Measurements from ENCODE around the gene NDUFB1. TPM values are rescaled to one million over a fixed set of nuclear protein-coding genes. Genes with fewer than 3 reads are reported as not detected.
A peak's percentile ranks its signal among the peaks of the same experiment; 100 is the strongest.

NDUFB1 gene
- total RNA-seq, 1 donor from 2014 or later = 660 TPM

DNA sequence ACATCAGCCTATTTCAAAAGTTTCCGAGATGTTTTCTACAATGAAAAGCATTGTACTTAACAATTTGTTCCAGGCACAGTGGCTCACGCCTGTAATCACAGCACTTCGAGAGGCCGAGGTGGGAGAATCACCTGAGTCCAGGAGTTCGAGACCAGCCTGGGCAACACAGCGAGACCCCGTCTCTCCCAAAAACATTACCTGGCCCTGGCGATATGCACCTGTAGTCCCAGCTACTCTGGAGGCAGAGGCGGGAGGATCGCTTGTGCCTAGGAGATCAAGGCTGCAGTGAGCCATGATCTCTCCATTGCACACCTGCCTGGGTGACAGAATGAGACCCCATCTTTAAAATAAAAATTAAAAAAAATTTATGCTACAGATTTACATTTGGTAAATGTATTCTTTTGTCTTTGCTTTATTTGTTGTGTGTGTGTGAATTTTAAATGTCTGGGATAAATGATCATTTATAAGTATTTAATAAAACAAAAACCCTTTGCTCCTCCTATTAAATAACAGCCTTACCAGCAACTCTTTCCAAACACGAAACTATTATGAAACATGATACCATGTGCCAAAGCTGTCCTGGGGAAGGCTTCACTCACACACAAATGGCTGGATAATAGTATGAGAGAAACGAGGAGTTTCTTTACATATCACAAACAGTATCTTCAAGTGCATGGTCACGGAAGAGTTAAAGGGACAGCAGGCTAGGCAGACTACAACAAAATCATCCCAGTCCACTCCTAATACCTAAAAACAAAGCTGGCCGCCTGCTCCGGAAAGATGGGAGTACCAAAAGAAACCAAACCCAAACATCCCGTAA, 16.2 kb downstream of the NDUFB1 start:
- intact Hi-C loops (cut with DNase I) = loop anchor here (10.0 kb wide), 1 partner anchor 60 kb away; the partner anchor contains the start of gene TRIP11
- peak; percentile 7 for ATAC-seq (ENCODE audit: poor library complexity)

DNA sequence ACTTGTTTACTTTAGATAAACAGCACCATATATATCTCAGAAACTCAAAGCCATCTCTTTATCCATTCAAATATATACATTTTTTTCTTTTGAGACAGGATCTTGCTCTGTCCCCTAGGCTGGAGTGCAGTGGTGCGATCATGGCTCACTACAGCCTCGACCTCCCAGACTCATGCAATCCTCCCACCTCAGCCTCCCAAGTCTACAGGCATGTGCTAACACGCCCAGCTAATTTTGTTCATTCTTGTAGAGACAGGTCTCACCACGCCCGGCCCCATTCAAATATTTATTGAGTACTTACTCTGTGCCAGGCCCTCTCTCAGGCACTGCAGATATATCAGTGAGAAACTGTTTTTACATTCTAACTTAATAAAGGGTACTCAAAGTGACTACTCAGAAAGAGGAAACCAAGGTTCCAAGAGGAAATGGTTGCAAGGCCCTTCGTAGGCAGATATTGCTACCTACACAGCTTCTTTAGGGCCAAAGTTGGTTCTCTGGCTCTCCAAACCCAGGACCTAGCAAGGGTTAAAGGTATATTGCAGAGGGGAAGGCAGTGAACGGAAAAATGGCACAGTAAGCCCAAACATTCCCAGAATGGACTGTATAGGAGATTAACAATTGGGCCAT, 18.0 kb downstream of the NDUFB1 start:
- intact Hi-C loops (cut with DNase I) = loop anchor here (10.0 kb wide), 1 partner anchor 59 kb away; the partner anchor contains the start of gene TRIP11
- no peak for DNase-seq
- no peak for ATAC-seq (ENCODE audit: poor library complexity)

More for the DNA sequence above, 16.2 kb downstream of the NDUFB1 start:
- no peak for DNase-seq

DNA sequence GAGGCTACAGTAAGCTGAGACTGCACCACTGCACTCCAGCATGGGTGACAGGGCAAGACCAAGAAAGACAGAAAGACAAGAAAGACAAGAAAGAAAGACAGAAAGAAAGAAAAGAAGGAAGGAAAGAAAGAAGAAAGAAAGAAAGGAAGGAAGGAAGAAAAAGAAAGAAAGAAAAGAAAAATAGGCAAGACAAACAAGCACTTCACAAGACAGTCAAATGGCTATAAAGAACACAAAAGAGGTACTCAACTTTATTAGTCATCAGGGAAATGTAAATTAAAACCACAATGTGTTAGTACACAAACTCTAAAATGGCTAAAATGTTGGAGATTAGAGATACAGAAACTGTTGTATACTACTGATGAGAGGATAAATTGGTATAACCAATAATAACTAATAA, 21.7 kb downstream of the NDUFB1 start:
- DNase-seq (no peak), ATAC-seq (ENCODE audit: poor library complexity) (no peak)
- intact Hi-C loops (cut with DNase I) = loop anchor here (10.0 kb wide), 1 partner anchor 55 kb away; the partner anchor contains the start of gene TRIP11

- DNase-seq = no peak
- intact Hi-C loops (cut with DNase I) = no loop called here
- ATAC-seq (ENCODE audit: poor library complexity) = no peak
Observed at GRCh38 chr14:92093320-92093719, 28.2 kb downstream of the NDUFB1 start.

DNA sequence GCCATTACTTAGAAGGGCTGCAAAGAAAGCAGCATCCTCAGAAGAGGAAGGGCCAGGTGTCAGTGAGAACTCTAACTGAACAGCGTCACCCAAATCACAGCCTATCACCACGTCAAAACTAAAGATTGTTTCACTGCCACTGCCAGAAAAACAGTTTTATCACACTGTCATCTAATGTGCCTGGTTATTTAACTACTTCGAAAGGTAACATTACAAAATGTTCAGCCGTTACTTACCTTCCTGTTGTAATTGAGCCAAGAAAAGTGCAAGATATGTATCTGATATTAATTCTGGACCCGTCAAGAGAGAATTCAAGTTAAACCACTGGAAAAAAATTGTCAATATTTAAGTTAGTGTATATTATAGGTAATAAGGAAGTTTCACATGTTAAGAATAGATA, 33.0 kb downstream of the NDUFB1 start:
- ATAC-seq (ENCODE audit: poor library complexity) (no peak), DNase-seq (no peak)
- intact Hi-C loops (cut with DNase I) = no loop called here

GRCh38 chr14:92074555-92074954, 47.0 kb downstream of the NDUFB1 start:
- intact Hi-C loops (cut with DNase I) = no loop called here
- no peak for ATAC-seq (ENCODE audit: poor library complexity)
- no peak for DNase-seq

Other genes with a start within 250 kb of the NDUFB1 start
- 70.5 TPM for gene FBLN5, start 174.0 kb downstream of the NDUFB1 start, total RNA-seq
- gene TRIP11, start 81.6 kb downstream of the NDUFB1 start, total RNA-seq = 47.7 TPM
- gene ATXN3, start 15.1 kb downstream of the NDUFB1 start, total RNA-seq = 14.6 TPM
- 35.3 TPM for gene CPSF2, start 263 bp upstream of the NDUFB1 start, total RNA-seq
- gene SLC24A4, start 201.5 kb upstream of the NDUFB1 start, total RNA-seq = 0.27 TPM